ENCODE results near the gene BRF1.

- TF ChIP-seq, protein P1, sequence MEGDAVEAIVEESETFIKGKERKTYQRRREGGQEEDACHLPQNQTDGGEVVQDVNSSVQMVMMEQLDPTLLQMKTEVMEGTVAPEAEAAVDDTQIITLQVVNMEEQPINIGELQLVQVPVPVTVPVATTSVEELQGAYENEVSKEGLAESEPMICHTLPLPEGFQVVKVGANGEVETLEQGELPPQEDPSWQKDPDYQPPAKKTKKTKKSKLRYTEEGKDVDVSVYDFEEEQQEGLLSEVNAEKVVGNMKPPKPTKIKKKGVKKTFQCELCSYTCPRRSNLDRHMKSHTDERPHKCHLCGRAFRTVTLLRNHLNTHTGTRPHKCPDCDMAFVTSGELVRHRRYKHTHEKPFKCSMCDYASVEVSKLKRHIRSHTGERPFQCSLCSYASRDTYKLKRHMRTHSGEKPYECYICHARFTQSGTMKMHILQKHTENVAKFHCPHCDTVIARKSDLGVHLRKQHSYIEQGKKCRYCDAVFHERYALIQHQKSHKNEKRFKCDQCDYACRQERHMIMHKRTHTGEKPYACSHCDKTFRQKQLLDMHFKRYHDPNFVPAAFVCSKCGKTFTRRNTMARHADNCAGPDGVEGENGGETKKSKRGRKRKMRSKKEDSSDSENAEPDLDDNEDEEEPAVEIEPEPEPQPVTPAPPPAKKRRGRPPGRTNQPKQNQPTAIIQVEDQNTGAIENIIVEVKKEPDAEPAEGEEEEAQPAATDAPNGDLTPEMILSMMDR (IDR thresholded peaks at IDR 0.05) = no peak
- TF ChIP-seq NR3C1 (CRISPR knock-in tag; conservative IDR thresholded peaks at IDR 0.05; ENCODE audit: low read depth) (no peak), CREB1 (CRISPR knock-in tag; IDR thresholded peaks at IDR 0.05) (no peak), ETV6 (CRISPR knock-in tag; IDR thresholded peaks at IDR 0.05) (no peak), ZNF416 (CRISPR knock-in tag; IDR thresholded peaks at IDR 0.05) (no peak), ATF3 (CRISPR knock-in tag; conservative IDR thresholded peaks at IDR 0.05) (no peak), TEAD1 (CRISPR knock-in tag; IDR thresholded peaks at IDR 0.05) (no peak), FOXK1 (CRISPR knock-in tag; IDR thresholded peaks at IDR 0.05) (no peak), MXD4 (CRISPR knock-in tag; IDR thresholded peaks at IDR 0.05; ENCODE audit: borderline replicate concordance) (no peak), ESRRA (CRISPR knock-in tag; IDR thresholded peaks at IDR 0.05; ENCODE audit: borderline replicate concordance) (no peak)
These were observed 3.8 kb upstream of the BRF1 start for GRCh38 chr14:105304565-105304964.

Measured in WTC11 (cell line).